ENCODE data around the gene SERAC1. TPM values are rescaled to one million over a fixed set of nuclear protein-coding genes. Genes with fewer than 3 reads are reported as not detected.
"Not testable (repeated sequence)": the region's sequence is repeated elsewhere in the genome, so short reads cannot be mapped to it uniquely, and the experiment has no call there.

The SERAC1 gene
- total RNA-seq (6.7 TPM), polyA plus RNA-seq (ENCODE audit: insufficient read depth, low read depth, low replicate concordance) (5.8 TPM)
- long read RNA-seq, donor 1, partial matches to known transcripts = 45 of 133 reads
- long read RNA-seq, donor 1, other reads (novel, unspliced or antisense) = 87 of 133 reads
- long read RNA-seq, donor 2, partial matches to known transcripts = 150 of 268 reads
- long read RNA-seq, donor 2, other reads (novel, unspliced or antisense) = 117 of 268 reads
- long read RNA-seq, donor 3, partial matches to known transcripts = 0 of 1 reads
- long read RNA-seq, donor 3, other reads (novel, unspliced or antisense) = 0 of 1 reads
- long read RNA-seq, donor 4, partial matches to known transcripts = 69 of 175 reads
- long read RNA-seq, donor 4, other reads (novel, unspliced or antisense) = 105 of 175 reads
- long read RNA-seq, donor 5 = 0 reads
- long read RNA-seq, donor 6, partial matches to known transcripts = 325 of 615 reads
- long read RNA-seq, donor 6, other reads (novel, unspliced or antisense) = 288 of 615 reads
- long read RNA-seq, donor 7, transcript SERAC1-202 (17 exons, 3,940 nt) = major isoform, 6 of 9 reads
- long read RNA-seq, donor 7, partial matches to known transcripts = 0 of 9 reads
- long read RNA-seq, donor 7, other reads (novel, unspliced or antisense) = 3 of 9 reads
- long read RNA-seq, donor 8, partial matches to known transcripts = 0 of 1 reads
- long read RNA-seq, donor 8, other reads (novel, unspliced or antisense) = 0 of 1 reads
- long read RNA-seq, donor 9 = 0 reads
- long read RNA-seq, donor 10, partial matches to known transcripts = 60 of 197 reads
- long read RNA-seq, donor 10, other reads (novel, unspliced or antisense) = 137 of 197 reads

DNA sequence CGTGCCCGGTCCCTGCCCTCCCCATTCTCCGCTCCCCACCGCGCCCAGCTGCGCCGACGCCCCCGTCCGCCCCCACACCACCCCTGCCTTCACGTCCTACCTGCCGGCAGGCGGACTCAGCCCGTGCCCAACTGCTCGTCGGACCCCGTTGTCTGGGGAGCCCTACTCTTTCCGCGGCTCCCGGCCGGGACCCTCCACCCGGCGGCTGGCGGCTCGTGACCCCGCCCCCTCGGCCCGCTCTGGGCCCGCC is at the start of gene SERAC1:
SERAC1 (minus strand) TSS at position 223 of the 250 bp plus-strand sequence. CDS start 9,899 bp downstream, outside the sequence.
- Histone ChIP-seq H3K4me1 (ENCODE audit: control insufficient read depth in 2 of 3, insufficient read depth in 2 of 3, low read depth in 1 of 3, low read length in 3 of 3) (no peaks in the 10 kb centered on the region), H3K9me3 (ENCODE audit: control insufficient read depth in 2 of 3, insufficient read depth in 1 of 3, low read length in 3 of 3) (no peaks in the 10 kb centered on the region), H3K4me3 (ENCODE audit: low read length in 3 of 3) (peak within 1 kb of the TSS; percentile 75 to 88 (median 84)), H3K36me3 (ENCODE audit: control insufficient read depth in 2 of 3, insufficient read depth in 3 of 3, low read length in 3 of 3) (no peaks in the 10 kb centered on the region), H3K27me3 (ENCODE audit: control insufficient read depth, insufficient read depth, low read length) (no peaks in the 10 kb centered on the region), H3K9ac (ENCODE audit: low read length in 3 of 3) (peak within 1 kb of the TSS; percentile 83 to 93 (median 93)), H3K27ac (ENCODE audit: low read depth in 2 of 2, low read length in 2 of 2) (peak within 1 kb of the TSS; percentile 88 to 97)
- no peak for TF ChIP-seq CTCF (IDR thresholded peaks at IDR 0.05; ENCODE audit: borderline replicate concordance, extremely low read depth, insufficient read depth)
- FAIRE-seq (no peak), DNase-seq (no peak)
- intact Hi-C loops (cut with DNase I) = no loop called here

DNA sequence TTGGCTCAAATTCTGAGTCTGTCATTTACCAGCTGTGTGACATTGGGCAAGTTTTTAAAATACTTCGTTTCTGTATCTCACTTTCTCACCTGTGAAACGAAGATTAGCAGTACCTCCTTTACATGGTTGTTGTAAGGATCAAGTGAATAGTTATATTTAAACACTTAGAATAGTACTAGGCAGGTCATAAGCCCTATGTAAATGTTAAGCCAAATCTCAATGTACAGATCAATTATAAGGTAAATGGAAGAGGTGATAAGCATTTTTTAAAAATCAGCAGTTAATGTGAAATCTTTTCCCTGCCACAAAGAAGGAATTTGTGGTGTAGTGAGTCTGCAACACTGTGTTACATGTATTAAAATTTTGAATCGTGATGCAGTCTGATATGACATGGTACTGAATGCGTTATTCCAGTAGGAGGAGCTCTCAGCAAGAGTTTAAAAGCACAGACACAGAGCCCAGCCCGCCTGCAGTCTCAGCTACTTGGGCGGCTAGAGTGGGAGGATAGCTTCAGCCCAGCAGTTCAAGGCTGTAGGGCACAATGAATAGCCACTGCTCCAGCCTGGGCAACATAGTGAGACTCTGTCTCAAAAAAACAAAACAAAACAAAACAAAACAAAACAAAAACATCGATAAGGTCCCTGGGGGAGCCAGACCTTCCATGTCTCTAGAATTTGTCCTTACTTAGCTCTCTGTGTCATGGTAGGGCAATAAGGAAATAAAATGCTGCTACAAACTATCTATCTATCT is 46.0 kb upstream of the SERAC1 start:
- peak in 4 of 5 donors; percentile 59 to 85 (median 80) for DNase-seq
- Histone ChIP-seq H3K27me3 (ENCODE audit: control insufficient read depth, insufficient read depth, low read length) (no peaks in the 10 kb centered on the region), H3K9ac (ENCODE audit: low read length in 3 of 3) (no peak overlapping the region), H3K4me3 (ENCODE audit: low read length in 3 of 3) (no peak overlapping the region), H3K27ac (ENCODE audit: low read depth in 2 of 2, low read length in 2 of 2) (no peak overlapping the region), H3K36me3 (ENCODE audit: control insufficient read depth in 2 of 3, insufficient read depth in 3 of 3, low read length in 3 of 3) (no peaks in the 10 kb centered on the region), H3K9me3 (ENCODE audit: control insufficient read depth in 2 of 3, insufficient read depth in 1 of 3, low read length in 3 of 3) (no peaks in the 10 kb centered on the region), H3K4me1 (ENCODE audit: control insufficient read depth in 2 of 3, insufficient read depth in 2 of 3, low read depth in 1 of 3, low read length in 3 of 3) (no peaks in the 10 kb centered on the region)
- intact Hi-C loops (cut with DNase I) = loop anchor here (10.0 kb wide), 1 partner anchor 481 kb away; no protein-coding TSS in a partner anchor
- no peak for FAIRE-seq
- TF ChIP-seq CTCF (IDR thresholded peaks at IDR 0.05; ENCODE audit: borderline replicate concordance, extremely low read depth, insufficient read depth) = peak; percentile 70

DNA sequence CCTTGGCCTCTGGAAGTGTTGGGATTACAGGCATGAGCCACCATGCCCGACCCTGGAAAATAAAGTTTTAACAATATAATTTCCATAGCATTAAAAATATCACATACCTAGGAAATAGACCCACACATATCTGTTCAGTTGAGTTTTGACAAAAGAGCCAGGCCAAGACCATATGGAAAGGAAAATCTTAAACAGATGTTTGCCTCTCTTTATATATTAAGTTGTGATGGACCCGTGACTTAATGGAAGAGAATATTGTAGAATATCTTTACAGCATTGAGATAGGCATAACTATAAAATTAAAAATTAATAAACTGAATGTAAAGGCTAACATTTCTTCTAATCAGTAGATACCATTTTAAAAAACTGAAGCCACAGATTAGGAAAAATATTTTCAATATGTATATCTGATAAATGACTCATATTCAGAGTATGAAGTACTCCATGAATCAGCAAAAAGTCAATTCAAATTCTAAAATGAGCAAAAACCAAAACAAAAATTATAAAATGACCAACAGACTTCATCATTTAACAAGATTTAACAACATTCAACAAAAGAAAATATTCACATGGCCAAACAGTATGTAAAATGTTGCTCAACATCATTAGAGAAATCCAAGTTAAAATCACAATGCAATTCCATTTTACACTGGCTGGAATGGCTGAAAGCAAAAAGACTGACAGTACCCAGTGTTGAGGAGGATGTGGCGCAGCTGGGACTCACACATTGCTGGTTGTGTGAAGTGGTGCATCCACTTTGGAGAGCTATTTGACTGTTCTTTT is 43.4 kb upstream of the SERAC1 start:
- DNase-seq (no peak), FAIRE-seq (no peak)
- Histone ChIP-seq H3K4me3 (ENCODE audit: low read length in 3 of 3) (no peak overlapping the region), H3K4me1 (ENCODE audit: control insufficient read depth in 2 of 3, insufficient read depth in 2 of 3, low read depth in 1 of 3, low read length in 3 of 3) (no peaks in the 10 kb centered on the region), H3K36me3 (ENCODE audit: control insufficient read depth in 2 of 3, insufficient read depth in 3 of 3, low read length in 3 of 3) (no peaks in the 10 kb centered on the region), H3K27ac (ENCODE audit: low read depth in 2 of 2, low read length in 2 of 2) (no peak overlapping the region), H3K9me3 (ENCODE audit: control insufficient read depth in 2 of 3, insufficient read depth in 1 of 3, low read length in 3 of 3) (no peaks in the 10 kb centered on the region), H3K9ac (ENCODE audit: low read length in 3 of 3) (no peak overlapping the region), H3K27me3 (ENCODE audit: control insufficient read depth, insufficient read depth, low read length) (no peaks in the 10 kb centered on the region)
- intact Hi-C loops (cut with DNase I) = loop anchor here (10.0 kb wide), 1 partner anchor 483 kb away; no protein-coding TSS in a partner anchor
- no peak for TF ChIP-seq CTCF (IDR thresholded peaks at IDR 0.05; ENCODE audit: borderline replicate concordance, extremely low read depth, insufficient read depth)

DNA sequence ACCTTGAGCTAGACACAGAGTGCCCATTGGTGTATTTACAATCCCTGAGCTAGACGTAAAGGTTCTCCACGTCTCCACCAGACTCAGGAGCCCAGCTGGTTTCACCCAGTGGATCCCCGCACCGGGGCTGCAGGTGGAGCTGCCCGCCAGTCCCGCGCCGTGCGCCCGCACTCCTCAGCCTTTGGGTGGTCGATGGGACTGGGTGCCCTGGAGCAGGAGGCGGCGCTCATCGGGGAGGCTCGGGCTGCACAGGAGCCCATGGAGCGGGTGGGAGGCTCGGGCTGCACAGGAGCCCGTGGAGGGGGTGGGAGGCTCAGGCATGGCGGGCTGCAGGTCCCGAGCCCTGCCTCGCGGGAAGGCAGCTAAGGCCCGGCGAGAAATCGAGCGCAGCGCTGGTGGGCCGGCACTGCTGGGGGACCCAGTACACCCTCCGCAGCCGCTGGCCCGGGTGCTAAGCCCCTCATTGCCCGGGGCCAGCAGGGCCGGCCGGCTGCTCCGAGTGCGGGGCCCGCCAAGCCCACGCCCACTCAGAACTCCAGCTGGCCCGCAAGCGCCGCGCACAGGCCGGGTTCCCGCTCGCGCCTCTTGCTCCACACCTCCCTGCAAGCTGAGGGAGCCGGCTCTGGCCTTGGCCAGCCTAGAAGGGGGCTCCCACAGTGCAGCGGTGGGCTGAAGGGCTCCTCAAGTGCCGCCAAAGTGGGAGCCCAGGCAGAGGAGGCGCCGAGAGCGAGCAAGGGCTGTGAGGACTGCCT is 41.7 kb upstream of the SERAC1 start:
- H3K9ac ChIP-seq (ENCODE audit: low read length in 3 of 3); DNase-seq; FAIRE-seq; H3K4me3 ChIP-seq (ENCODE audit: low read length in 3 of 3); H3K27me3 ChIP-seq (ENCODE audit: control insufficient read depth, insufficient read depth, low read length); H3K9me3 ChIP-seq (ENCODE audit: control insufficient read depth in 2 of 3, insufficient read depth in 1 of 3, low read length in 3 of 3); H3K27ac ChIP-seq (ENCODE audit: low read depth in 2 of 2, low read length in 2 of 2); H3K4me1 ChIP-seq (ENCODE audit: control insufficient read depth in 2 of 3, insufficient read depth in 2 of 3, low read depth in 1 of 3, low read length in 3 of 3); H3K36me3 ChIP-seq (ENCODE audit: control insufficient read depth in 2 of 3, insufficient read depth in 3 of 3, low read length in 3 of 3): not testable (repeated sequence)
- intact Hi-C loops (cut with DNase I) = loop anchor here (10.0 kb wide), 1 partner anchor 485 kb away; no protein-coding TSS in a partner anchor

All from kidney (tissue), 22 donors.